GM18873 (cell line): Measurements from ENCODE around the gene FGF13.

Experiments used
- ATAC-seq: cut with Tn5 transposase; IDR thresholded peaks from one replicate; pipeline ENCODE4 v1.9.1; 2021; ENCODE audit warnings: mild to moderate bottlenecking, moderate library complexity, moderate number of reproducible peaks; ENCODE audit not compliant: unreplicated experiment, low FRiP score

The FGF13 gene

GRCh38 chrX:138669693-138670092 is 41.8 kb downstream of the FGF13 start:
- ATAC-seq, result no peak

- ATAC-seq, result no peak
Observed at GRCh38 chrX:138664466-138664865, 47.1 kb downstream of the FGF13 start.

- ATAC-seq, result no peak
Observed at GRCh38 chrX:138664016-138664415, 47.5 kb downstream of the FGF13 start.

GRCh38 chrX:138651494-138651893 is 60.0 kb downstream of the FGF13 start:
- no peak for ATAC-seq

GRCh38 chrX:138648568-138648967 is 62.9 kb downstream of the FGF13 start:
- ATAC-seq, result no peak

- ATAC-seq, result no peak
Observed at GRCh38 chrX:138638996-138639395, 72.5 kb downstream of the FGF13 start.
